Measurements from ENCODE around the gene C10orf95. TPM values are rescaled to one million over a fixed set of nuclear protein-coding genes. Genes with fewer than 3 reads are reported as not detected.

Gene C10orf95
- total RNA-seq, 1 donor from 2014 or later = not detected

DNA sequence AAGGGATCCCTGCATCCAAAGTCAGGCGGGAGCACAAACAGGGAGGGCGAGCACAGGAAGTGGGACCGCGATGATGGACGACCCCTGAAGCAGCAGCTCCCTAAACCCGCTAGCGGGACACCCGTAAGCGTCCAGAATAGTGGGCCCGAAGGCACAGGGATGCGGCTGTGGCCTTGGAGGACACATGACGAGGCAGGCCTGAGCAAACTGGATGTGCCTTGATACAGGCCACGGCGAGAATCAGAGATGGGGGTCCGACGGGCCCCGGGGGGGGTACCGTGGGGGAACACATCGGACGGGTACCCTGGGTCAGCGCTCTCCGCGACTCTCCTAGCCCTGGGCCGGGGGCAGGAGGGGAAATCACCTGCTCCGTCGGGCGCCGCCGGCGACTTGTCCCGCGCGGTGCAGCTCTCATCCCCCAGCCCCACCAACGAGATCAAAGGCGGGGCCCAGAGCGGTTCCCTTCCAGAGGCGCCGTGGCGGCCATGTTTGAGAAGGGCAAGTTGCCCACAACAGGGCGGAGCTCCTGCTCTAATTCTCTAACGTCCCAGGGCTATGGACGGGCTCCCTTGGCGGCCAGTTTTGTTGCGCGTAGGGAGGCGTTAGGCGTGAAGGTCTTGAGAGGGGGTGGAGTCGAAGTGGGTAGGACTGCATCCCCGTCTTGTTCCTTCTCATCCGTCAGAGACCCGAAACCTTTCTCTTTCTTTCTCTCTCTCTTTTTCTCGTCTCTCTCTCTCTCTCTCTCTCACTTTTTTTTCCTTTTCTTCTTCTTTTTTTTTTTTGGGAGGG lies 19.0 kb downstream of the C10orf95 start, which contains the start of gene CUEDC2:
TSS of gene CUEDC2 (minus strand) at position 413 of the 789 bp plus-strand sequence. CDS start 7,386 bp downstream, outside the sequence.
- Histone ChIP-seq H3F3A (ENCODE audit: low read depth) (peaks cover 17% of the 10 kb centered on the region), H3K4me3 (peak within 1 kb of the TSS; percentile 67), H3K27me3 (peaks cover 41% of the 10 kb centered on the region), H3K4me2 (peak within 1 kb of the TSS; percentile 88), H2AFZ (replicated peaks) (peak within 1 kb of the TSS; percentile 63), H3K36me3 (no peaks in the 10 kb centered on the region), H3K9ac (peak within 1 kb of the TSS; percentile 74), H3K79me2 (ENCODE audit: low read depth) (peaks cover 13% of the 10 kb centered on the region), H3K9me3 (ENCODE audit: low read depth) (no peaks in the 10 kb centered on the region), H4K20me1 (ENCODE audit: low read depth) (no peaks in the 10 kb centered on the region), H3K4me1 (peaks cover 14% of the 10 kb centered on the region), H3K27ac (no peak within 1 kb of the TSS)
- TF ChIP-seq EZH2phosphoT487 (IDR thresholded peaks at IDR 0.05) = no peak
- TF ChIP-seq EZH2 (IDR thresholded peaks at IDR 0.05) = no peak
- no peak for TF ChIP-seq CTCF (IDR thresholded peaks at IDR 0.05)
- Mint-ChIP-seq H3K4me1 (peaks cover 31% of the 10 kb centered on the region), H3K27me3 (ENCODE audit: insufficient read depth, low read depth) (peaks cover 3% of the 10 kb centered on the region), H3K9me3 (no peaks in the 10 kb centered on the region), H3K4me3 (peak within 1 kb of the TSS; percentile 96), H3K36me3 (no peaks in the 10 kb centered on the region), H3K27ac (peak within 1 kb of the TSS; percentile 53)
- DNase-seq (ENCODE audit: low spot score) = peak; percentile 98

DNA sequence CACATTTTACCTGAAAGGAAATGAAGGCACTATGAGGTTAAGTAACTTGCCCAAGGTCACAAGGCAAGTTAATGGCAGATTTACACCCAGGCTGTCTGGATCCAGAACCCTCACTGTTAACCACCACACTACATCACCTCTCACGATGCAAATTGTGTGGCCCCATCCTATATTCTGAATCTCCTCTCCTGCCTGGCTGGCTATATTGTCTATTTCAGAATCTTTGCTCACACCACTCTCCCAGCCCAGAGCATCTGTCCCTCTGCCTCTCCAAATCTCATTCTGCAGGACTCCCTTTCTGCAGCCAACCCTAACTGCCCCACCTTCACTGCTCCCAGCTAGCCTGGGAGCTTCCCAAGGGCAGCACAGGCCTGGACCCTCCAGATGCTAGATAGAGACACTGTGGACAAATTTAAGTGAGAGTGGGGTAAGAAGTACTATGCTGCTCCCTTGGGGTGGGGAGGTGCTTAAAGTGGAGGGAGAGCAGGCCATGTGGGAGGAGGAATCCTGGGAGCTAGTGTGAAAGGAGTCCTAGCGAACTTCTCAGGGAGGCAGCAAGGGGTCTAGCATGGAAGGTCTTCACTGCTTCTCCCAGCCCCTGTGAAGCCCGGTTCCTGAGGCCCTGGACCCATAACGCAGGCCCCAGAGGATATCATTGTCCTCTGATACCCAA lies 19.8 kb downstream of the C10orf95 start:
- no peaks in the 10 kb centered on the region for H3K36me3 ChIP-seq
- peaks cover 17% of the 10 kb centered on the region for H3F3A ChIP-seq (ENCODE audit: low read depth)
- peaks cover 28% of the 10 kb centered on the region for H3K4me1 Mint-ChIP-seq
- peak overlapping the region; percentile 88 for H3K4me2 ChIP-seq
- peaks cover 13% of the 10 kb centered on the region for H3K79me2 ChIP-seq (ENCODE audit: low read depth)
- TF ChIP-seq EZH2phosphoT487 (IDR thresholded peaks at IDR 0.05) (no peak), EZH2 (IDR thresholded peaks at IDR 0.05) (no peak), CTCF (IDR thresholded peaks at IDR 0.05) (no peak)
- H3K9ac ChIP-seq = peak overlapping the region; percentile 74
- peaks cover 4% of the 10 kb centered on the region for H3K27me3 Mint-ChIP-seq (ENCODE audit: insufficient read depth, low read depth)
- H3K4me1 ChIP-seq = peaks cover 14% of the 10 kb centered on the region
- no peaks in the 10 kb centered on the region for H3K9me3 ChIP-seq (ENCODE audit: low read depth)
- H4K20me1 ChIP-seq (ENCODE audit: low read depth) = no peaks in the 10 kb centered on the region
- H3K9me3 Mint-ChIP-seq = no peaks in the 10 kb centered on the region
- DNase-seq (ENCODE audit: low spot score) = no peak
- H2AFZ ChIP-seq (replicated peaks) = peak overlapping the region; percentile 63
- H3K4me3 ChIP-seq = peak overlapping the region; percentile 67
- no peaks in the 10 kb centered on the region for H3K36me3 Mint-ChIP-seq
- H3K4me3 Mint-ChIP-seq = peak overlapping the region; percentile 96
- no peak overlapping the region for H3K27ac ChIP-seq
- peak overlapping the region; percentile 34 for H3K27ac Mint-ChIP-seq
- peaks cover 39% of the 10 kb centered on the region for H3K27me3 ChIP-seq

- no peak overlapping the region for H3K9ac ChIP-seq
- H3K36me3 ChIP-seq = no peaks in the 10 kb centered on the region
- peaks cover 8% of the 10 kb centered on the region for H3F3A ChIP-seq (ENCODE audit: low read depth)
- no peak overlapping the region for H3K27ac ChIP-seq
- peaks cover 17% of the 10 kb centered on the region for H3K4me1 Mint-ChIP-seq
- TF ChIP-seq CTCF (IDR thresholded peaks at IDR 0.05) = no peak
- TF ChIP-seq EZH2 (IDR thresholded peaks at IDR 0.05) = no peak
- TF ChIP-seq EZH2phosphoT487 (IDR thresholded peaks at IDR 0.05) = no peak
- peaks cover under 1% of the 10 kb centered on the region for H3K36me3 Mint-ChIP-seq
- no peak for DNase-seq (ENCODE audit: low spot score)
- no peaks in the 10 kb centered on the region for H3K9me3 Mint-ChIP-seq
- H2AFZ ChIP-seq (replicated peaks) = no peak overlapping the region
- H4K20me1 ChIP-seq (ENCODE audit: low read depth) = peaks cover 3% of the 10 kb centered on the region
- H3K79me2 ChIP-seq (ENCODE audit: low read depth) = peaks cover 13% of the 10 kb centered on the region
- no peaks in the 10 kb centered on the region for H3K9me3 ChIP-seq (ENCODE audit: low read depth)
- no peak overlapping the region for H3K4me2 ChIP-seq
- peaks cover 18% of the 10 kb centered on the region for H3K27me3 ChIP-seq
- no peak overlapping the region for H3K4me3 Mint-ChIP-seq
- H3K27ac Mint-ChIP-seq = no peak overlapping the region
- peaks cover 4% of the 10 kb centered on the region for H3K4me1 ChIP-seq
- no peak overlapping the region for H3K4me3 ChIP-seq
- H3K27me3 Mint-ChIP-seq (ENCODE audit: insufficient read depth, low read depth) = peaks cover 7% of the 10 kb centered on the region
Observed at GRCh38 chr10:102429468-102429867, 21.9 kb downstream of the C10orf95 start.

Measured in neural progenitor cell (in vitro differentiated cells).